NCI-H2081 (cell line): ENCODE data around the gene ARF1.
A peak's percentile ranks its signal among the peaks of the same experiment; 100 is the strongest.

Experiments used
- DNase-seq, 2 experiments: peaks; one replicate each; lab custom pipeline; 2025; lab: John Stamatoyannopoulos, UW

ARF1 gene

GRCh38 chr1:228122921-228123441 lies 40.5 kb downstream of the ARF1 start:
- no peak for DNase-seq

GRCh38 chr1:228123505-228123904 lies 41.0 kb downstream of the ARF1 start:
- DNase-seq = no peak

DNA sequence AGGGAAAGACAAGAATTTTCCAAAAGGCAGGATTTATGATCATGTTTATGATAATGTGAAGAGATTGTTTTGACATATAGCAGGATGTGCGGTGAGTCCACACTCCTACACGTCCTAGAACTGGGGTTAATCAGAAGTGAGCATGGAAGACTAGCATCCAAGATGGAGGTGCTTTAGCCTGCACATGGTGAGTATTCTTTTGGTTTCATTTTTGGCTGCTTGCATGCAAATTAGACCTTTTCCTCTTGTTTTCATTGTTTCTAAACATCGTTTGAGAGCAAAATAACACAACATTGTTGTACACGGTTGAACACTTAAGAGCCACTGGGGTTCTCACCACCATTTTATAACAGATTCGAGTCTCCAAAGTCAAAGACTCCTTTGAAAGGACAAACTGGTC lies 42.7 kb downstream of the ARF1 start:
- no peak for DNase-seq

- no peak for DNase-seq
Observed at GRCh38 chr1:228131766-228132165, 49.3 kb downstream of the ARF1 start.

DNA sequence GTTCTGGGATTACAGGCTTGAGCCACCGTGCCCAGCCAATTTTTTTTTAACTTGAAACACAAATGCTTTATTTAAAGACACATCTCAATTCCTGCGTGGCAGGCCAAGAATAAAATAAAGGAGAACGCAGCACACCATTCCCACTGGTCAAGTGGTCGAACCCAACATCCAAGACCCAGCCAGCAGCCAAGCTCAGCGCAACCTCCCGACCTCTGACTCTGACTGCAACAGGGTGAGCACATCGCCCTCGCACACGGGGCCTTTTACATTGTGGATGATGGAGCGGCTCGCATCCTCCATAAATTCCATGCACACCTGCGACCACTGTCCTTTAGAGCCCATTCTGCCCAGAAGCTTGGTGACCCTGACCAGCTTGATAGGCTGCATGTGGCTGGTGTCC lies 52.1 kb downstream of the ARF1 start:
- no peak for DNase-seq

DNA sequence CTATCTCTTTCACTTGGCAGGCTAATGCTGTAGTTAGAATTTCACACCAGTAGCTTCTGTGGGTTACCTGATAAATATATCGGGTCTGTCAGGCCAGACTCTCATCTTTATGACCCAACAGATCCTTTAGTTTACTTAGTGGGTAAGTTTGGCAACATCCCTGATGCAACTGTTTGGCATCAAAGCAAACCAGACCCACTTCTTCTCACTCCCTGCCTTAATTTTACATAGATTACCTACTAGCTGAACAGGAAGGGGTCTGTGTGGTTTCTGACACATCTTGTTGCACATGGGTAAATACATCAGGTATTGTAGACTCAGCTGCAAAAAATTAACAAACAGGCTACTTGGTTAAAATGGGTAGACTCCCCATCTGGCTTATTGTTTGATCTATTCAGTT lies 54.4 kb downstream of the ARF1 start:
- no peak for DNase-seq

- DNase-seq = no peak
Observed at GRCh38 chr1:228139406-228139930, 57.0 kb downstream of the ARF1 start.

DNA sequence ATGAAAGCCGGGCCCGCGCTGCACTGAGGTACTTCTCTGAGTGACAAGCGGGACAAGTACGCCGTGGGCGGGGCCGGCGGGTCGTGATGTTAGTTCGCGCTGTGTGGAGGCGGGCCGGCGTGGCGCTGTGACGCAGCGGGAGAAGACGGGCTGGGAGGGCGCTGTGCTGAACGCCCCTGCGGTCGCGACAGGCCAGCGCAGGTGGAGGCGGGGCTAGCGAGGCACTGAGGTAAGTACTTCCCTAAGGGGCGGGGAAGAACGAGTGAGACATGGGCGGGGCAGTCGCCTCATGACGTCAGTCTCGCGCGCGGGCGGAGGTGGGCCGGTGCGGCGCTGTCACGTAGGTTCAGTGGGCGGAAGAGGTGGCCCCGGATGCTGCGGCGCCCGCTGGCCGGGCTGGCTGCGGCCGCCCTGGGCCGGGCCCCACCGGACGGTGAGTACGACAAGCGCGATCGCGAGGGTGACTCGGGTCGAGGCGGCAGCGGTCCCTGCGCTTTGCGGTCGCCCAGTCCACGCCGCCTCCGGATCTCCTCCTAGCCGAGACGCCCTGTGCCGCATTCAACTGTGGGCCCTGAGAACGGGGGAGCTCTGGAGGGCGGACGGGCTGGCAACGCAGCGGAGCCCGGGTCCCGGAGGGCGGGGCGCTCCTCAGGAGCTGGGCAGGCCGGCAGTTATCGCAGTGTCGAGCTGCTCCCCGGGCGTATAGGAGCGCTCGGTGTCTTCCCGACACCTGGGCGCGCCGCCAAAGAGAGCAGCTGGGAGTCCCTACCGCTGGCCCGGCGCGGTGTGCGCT lies 57.6 kb downstream of the ARF1 start, which contains the start of gene GUK1:
Gene GUK1 (plus strand): TSS at position 349 of the 793 bp plus-strand sequence. CDS start 24 bp downstream, at position 373.
- peak; percentile 100 for DNase-seq

- no peak for DNase-seq
Observed at GRCh38 chr1:228140724-228141225, 58.3 kb downstream of the ARF1 start.

DNA sequence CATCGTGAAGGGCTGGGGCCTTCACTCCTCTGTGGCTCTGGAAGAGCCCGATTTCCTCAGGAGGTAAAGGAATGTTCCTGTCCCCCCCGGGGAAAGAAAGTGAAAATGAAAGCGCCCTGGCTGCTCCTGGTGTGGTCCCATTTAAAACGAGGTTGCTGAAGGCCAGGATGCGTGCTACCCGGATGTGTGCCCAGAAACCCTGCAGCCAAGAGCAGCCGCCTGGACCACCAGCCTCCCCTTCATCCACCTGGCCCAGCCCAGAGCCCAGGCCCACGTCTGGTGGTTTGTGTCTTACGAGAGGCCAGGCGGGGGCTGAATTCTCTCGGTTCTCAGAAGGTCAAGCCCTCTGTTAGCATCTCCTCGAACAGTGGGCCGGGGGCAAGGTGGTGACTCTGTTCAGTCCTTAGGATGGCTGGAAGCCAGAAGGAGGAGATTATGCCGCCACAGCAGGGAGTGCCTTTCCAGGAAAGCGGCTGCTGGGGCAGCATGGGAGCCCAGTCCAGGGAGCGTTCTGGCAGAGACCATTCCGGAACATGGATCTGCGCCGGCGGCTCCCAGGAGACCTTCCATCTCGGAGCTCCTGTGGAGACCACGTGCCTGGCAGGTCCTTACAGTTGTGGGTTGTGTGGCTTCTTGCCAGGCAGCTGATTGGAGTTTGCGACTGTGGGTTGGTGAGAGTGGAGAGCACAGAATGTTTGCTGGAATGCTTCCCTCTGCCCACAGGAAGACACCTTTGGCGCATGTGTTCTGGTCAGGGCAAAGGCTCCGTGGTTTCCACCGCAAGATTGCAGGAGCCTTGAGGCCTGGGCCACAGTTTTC lies 58.9 kb downstream of the ARF1 start:
- DNase-seq = peak in 1 of 2 experiments; percentile 22

- no peak for DNase-seq
Observed at GRCh38 chr1:228142155-228142691, 59.7 kb downstream of the ARF1 start.

- no peak for DNase-seq
Observed at GRCh38 chr1:228142701-228143136, 60.2 kb downstream of the ARF1 start.

DNA sequence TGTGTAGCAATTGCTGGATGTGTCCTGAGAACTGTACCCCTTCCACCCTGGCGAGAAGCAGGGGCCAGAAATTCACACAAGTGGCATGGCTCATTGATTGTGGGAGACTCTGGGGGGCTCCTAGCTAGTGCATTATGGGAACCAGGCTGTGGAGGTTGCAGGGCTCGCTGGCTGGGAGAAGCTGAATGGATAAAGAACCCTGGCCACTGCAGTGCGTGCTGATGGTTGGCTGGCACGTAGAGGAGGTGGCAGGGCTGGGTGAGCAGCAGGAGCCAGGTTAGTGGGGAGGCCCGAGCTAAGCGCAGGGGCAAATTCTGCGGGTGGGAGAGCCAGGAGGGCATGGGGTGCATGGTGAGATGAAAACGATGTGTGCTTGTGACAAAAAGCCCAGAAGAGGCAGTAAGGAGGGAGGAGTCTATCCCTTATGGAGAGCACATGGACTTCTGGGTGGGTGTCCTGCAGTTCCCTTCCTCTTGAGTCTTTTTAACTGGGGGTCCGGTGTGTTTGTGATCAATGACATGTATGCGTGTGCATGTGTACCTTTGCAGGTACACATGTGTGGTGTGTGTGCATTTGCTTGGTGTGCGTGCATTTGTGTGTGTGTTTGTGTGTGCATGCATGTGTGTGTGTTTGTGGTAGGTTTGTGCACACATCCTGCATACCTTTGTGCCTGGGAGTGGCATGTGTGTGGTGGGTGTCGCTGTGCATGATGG lies 61.1 kb downstream of the ARF1 start:
- no peak for DNase-seq

DNA sequence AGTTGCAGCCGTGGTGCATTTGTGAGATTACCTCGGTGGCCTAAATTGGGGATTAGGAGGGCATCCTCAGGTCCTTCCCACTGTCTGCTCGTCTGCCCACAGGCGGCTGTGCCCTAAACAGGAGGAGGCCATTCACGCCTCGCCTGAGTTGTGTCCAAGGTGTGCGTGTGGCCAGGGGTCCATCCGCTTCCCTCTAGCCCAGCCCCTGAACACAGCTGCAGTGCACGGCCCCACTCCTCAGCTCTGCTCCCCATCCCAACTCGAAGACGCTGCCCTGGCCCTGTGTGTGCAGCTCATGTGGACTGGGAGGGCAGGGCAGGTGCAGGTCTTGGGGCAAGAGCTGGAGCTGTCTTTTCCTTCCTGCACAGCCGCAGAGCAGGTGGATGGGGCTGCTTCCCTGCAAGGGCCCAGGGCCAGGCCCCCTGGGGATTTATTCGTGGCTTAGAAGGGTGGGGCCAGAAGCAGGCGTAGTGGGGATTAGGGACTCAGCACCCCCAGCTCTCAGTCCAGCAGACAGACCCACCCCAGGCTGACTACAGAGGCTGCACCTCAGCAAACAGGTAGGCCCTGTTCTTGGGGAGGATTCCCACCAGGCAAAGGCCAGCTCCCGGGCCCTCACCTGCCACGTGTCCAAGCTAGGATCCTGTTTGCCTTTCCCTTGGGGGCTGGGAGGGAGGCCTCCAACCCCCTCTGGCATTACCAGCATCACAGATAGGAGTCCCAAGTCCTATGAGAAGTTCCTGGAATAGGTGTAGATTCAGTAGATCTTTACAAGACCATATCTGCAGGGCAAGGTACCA lies 61.9 kb downstream of the ARF1 start:
- DNase-seq = no peak

DNA sequence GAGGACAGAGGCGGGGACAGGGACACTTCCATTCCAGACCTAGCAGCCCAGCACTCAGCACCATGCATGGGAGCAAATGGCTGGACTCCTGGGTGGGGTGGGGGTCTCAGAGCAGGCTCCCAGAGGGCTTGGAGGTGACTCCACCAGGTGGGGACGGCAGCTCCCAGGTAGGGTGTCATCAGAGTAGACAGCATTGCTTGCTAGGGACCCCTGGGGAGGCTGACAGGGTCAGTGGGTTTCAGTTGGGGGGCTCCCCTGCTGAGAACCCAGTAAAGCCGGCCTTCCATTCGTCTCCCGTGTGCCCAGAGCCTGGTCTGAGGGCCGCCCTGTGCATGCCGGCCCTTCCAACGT lies 62.5 kb downstream of the ARF1 start:
- no peak for DNase-seq

GRCh38 chr1:228145463-228146416 lies 63.2 kb downstream of the ARF1 start:
- no peak for DNase-seq

DNA sequence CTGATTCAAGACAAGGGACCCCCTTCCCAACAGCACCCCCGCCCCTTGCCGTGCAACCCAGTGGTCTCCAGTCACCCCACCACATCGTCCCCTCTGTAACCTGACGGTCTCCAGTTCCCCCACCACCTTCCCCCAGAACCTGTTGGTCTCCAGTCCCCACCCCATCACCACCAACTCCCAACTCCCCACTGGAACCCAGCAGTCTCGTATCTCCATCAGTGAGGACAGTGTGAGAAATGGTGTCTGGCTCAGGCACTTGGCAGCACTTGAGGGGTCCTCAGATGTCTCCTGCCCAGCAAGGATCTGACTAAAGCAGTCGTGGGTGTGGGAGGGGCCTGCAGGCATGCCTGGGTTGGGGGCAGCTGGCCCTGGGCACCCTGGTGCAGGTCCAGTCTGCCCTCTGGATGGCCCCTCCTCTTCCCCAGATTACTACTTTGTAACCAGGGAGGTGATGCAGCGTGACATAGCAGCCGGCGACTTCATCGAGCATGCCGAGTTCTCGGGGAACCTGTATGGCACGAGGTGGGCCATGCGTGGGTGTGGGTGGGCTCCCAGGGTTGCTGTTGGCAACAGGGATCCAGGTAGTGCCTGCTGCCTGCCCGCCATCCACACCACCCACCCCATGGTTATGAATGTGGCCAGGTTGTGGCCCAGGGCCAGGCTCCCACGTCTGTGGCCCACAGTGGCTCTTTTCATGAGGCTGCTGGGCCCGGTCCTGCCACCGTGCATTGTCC lies 64.1 kb downstream of the ARF1 start:
- DNase-seq = no peak

DNA sequence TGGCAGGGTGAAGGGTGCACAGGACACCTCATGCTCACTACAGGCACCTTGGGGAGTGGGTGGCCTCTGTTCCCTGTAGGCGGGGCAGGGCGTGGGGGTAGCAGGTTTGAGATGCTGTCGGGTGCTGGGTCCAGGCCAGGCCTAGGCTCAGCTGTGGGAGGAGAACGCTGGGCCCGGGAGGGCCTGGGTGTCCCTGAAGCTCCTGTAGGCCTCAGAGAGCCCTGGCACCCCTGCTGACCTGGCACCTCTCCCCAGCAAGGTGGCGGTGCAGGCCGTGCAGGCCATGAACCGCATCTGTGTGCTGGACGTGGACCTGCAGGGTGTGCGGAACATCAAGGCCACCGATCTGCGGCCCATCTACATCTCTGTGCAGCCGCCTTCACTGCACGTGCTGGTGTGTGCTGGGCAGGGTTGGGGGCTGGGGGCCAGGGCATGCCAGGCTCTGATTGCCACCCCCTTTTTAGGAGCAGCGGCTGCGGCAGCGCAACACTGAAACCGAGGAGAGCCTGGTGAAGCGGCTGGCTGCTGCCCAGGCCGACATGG lies 64.7 kb downstream of the ARF1 start:
- no peak for DNase-seq

- no peak for DNase-seq
Observed at GRCh38 chr1:228147768-228148167, 65.3 kb downstream of the ARF1 start.
